Measurements from ENCODE around the gene LRRC46. TPM values are rescaled to one million over a fixed set of nuclear protein-coding genes. Genes with fewer than 3 reads are reported as not detected.

The LRRC46 gene
- total RNA-seq, 2 donors from 2014 or later: 0.73 to 0.82 TPM

DNA sequence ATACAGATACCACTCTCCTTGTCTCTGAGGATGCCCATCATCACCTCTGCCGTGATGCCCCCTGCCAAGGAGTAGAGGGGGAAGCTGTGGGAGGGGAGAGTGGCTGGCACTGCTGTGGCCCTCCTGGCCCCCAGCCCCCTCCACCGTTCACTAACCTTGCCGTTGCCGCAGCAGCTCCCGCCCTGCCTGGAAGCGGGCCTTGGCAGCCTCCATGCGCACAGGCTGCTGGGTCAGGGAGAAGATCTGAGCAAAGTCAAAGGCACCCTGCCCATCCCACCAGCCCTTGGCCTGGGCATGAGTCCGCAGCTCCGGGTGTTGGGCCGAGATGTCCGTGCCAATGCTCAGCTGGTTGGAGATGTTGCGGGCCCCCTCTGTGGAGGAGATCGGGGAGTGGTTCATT is 7.2 kb downstream of the LRRC46 start:
- Mint-ChIP-seq H3K4me1 (peaks cover 14% of the 10 kb centered on the region), H3K9me3 (no peaks in the 10 kb centered on the region), H3K27ac (no peak overlapping the region), H3K4me3 (no peak overlapping the region), H3K36me3 (ENCODE audit: low read depth) (peaks cover 3% of the 10 kb centered on the region), H3K27me3 (ENCODE audit: insufficient read depth) (peaks cover 4% of the 10 kb centered on the region)
- no peak for DNase-seq
- Histone ChIP-seq H3K36me3 (ENCODE audit: control insufficient read depth, insufficient read depth, low read length) (no peaks in the 10 kb centered on the region), H3K4me3 (ENCODE audit: low read length) (no peak overlapping the region), H3K9ac (ENCODE audit: extremely low read depth, low read length, poor library complexity, severe bottlenecking) (no peak overlapping the region), H3K9me3 (ENCODE audit: control insufficient read depth, low read length) (no peaks in the 10 kb centered on the region), H3K27me3 (ENCODE audit: control insufficient read depth, insufficient read depth, low read length, poor library complexity, severe bottlenecking) (no peaks in the 10 kb centered on the region), H3K27ac (ENCODE audit: low read depth, low read length) (no peak overlapping the region), H3K4me1 (ENCODE audit: control insufficient read depth, insufficient read depth, low read length) (peaks cover 9% of the 10 kb centered on the region)
- WGBS, 2 experiments (ENCODE audit: insufficient coverage in 1 of 2, insufficient read length in 1 of 2): 94 to 97% methylated on average over 5 to 13 of the region's 13 CpGs
- TF ChIP-seq, protein P1, sequence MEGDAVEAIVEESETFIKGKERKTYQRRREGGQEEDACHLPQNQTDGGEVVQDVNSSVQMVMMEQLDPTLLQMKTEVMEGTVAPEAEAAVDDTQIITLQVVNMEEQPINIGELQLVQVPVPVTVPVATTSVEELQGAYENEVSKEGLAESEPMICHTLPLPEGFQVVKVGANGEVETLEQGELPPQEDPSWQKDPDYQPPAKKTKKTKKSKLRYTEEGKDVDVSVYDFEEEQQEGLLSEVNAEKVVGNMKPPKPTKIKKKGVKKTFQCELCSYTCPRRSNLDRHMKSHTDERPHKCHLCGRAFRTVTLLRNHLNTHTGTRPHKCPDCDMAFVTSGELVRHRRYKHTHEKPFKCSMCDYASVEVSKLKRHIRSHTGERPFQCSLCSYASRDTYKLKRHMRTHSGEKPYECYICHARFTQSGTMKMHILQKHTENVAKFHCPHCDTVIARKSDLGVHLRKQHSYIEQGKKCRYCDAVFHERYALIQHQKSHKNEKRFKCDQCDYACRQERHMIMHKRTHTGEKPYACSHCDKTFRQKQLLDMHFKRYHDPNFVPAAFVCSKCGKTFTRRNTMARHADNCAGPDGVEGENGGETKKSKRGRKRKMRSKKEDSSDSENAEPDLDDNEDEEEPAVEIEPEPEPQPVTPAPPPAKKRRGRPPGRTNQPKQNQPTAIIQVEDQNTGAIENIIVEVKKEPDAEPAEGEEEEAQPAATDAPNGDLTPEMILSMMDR (conservative IDR thresholded peaks at IDR 0.05): no peak

DNA sequence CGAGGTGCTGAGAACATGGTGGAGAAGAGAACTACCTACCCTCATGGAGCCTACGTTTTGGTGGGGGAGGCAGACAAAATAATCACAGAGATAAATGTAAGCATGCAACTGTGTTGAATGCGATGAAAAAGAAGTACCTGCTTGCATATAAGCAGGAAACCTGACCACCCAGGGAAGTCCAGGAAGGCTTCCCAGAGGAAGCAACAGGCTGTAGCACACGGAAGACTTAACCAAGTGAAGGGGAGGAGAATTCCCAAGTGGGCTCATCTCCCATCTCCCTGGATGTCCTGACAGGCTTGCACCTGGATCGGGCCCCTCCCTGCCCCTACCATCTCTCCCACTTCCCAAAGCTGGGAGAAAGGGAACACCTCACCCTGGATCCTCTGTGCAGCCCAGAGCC is 7.6 kb downstream of the LRRC46 start:
- H3K9ac ChIP-seq (ENCODE audit: extremely low read depth, low read length, poor library complexity, severe bottlenecking): no peak overlapping the region
- no peak for DNase-seq
- TF ChIP-seq, protein P1 (conservative IDR thresholded peaks at IDR 0.05): no peak
- Mint-ChIP-seq H3K4me3 (peak overlapping the region; percentile 85), H3K9me3 (no peaks in the 10 kb centered on the region), H3K36me3 (ENCODE audit: low read depth) (peaks cover 3% of the 10 kb centered on the region), H3K4me1 (peaks cover 14% of the 10 kb centered on the region), H3K27me3 (ENCODE audit: insufficient read depth) (peaks cover 2% of the 10 kb centered on the region), H3K27ac (no peak overlapping the region)
- H3K9me3 ChIP-seq (ENCODE audit: control insufficient read depth, low read length): no peaks in the 10 kb centered on the region
- H3K27me3 ChIP-seq (ENCODE audit: control insufficient read depth, insufficient read depth, low read length, poor library complexity, severe bottlenecking): no peaks in the 10 kb centered on the region
- H3K36me3 ChIP-seq (ENCODE audit: control insufficient read depth, insufficient read depth, low read length): no peaks in the 10 kb centered on the region
- H3K4me1 ChIP-seq (ENCODE audit: control insufficient read depth, insufficient read depth, low read length): peaks cover 14% of the 10 kb centered on the region
- WGBS, 2 experiments (ENCODE audit: insufficient coverage in 1 of 2, insufficient read length in 1 of 2): 86 to 100% methylated on average over 1 to 5 of the region's 5 CpGs
- no peak overlapping the region for H3K4me3 ChIP-seq (ENCODE audit: low read length)
- no peak overlapping the region for H3K27ac ChIP-seq (ENCODE audit: low read depth, low read length)

DNA sequence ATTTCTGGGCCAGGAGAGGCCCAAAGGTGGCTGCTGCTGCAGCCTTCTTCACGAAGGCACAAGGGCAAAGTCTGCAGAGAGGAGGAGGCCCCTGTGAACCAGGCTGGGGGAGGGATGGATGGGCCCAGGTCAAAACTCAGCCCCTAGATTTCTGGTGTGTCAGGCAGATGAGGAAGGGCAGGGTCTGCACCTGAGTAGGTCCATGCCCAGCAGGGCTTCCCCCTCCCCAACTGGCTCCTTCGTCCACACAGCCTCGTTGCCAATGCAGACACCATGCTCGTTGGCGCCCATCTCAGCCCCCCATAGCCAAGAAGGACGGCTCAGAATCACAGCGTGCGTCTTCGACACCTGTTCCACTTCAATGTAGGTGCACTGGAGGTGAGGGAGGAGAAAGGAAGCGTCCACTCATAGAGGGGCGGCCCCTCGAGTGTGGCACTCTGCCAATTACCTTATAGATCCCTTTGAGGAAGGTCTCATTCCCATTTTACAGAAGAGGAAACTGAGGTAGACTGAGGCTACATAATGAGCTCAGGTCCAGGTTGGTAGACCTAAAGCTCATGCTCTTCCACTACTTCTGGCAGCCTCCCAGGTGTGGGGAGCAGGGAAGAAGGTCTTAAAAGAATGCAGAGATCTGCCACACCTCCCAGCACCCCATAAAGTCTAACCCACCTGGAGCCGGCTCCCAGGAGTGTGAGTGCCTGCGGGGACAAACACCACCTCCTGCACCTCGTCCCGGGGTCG is 8.7 kb downstream of the LRRC46 start:
- Mint-ChIP-seq H3K4me1 (peaks cover 14% of the 10 kb centered on the region), H3K27ac (peak overlapping the region; percentile 72), H3K9me3 (no peaks in the 10 kb centered on the region), H3K36me3 (ENCODE audit: low read depth) (peaks cover 3% of the 10 kb centered on the region), H3K27me3 (ENCODE audit: insufficient read depth) (peaks cover 13% of the 10 kb centered on the region), H3K4me3 (peak overlapping the region; percentile 85)
- H3K4me1 ChIP-seq (ENCODE audit: control insufficient read depth, insufficient read depth, low read length): peaks cover 17% of the 10 kb centered on the region
- 66 to 70% methylated on average over 11 to 17 of the region's 17 CpGs for WGBS, 2 experiments (ENCODE audit: insufficient coverage in 1 of 2, insufficient read length in 1 of 2)
- peak overlapping the region; percentile 62 for H3K9ac ChIP-seq (ENCODE audit: extremely low read depth, low read length, poor library complexity, severe bottlenecking)
- peaks cover 2% of the 10 kb centered on the region for H3K27me3 ChIP-seq (ENCODE audit: control insufficient read depth, insufficient read depth, low read length, poor library complexity, severe bottlenecking)
- no peak overlapping the region for H3K27ac ChIP-seq (ENCODE audit: low read depth, low read length)
- no peak for DNase-seq
- H3K9me3 ChIP-seq (ENCODE audit: control insufficient read depth, low read length): no peaks in the 10 kb centered on the region
- TF ChIP-seq, protein P1 (conservative IDR thresholded peaks at IDR 0.05): no peak
- H3K36me3 ChIP-seq (ENCODE audit: control insufficient read depth, insufficient read depth, low read length): no peaks in the 10 kb centered on the region
- H3K4me3 ChIP-seq (ENCODE audit: low read length): peak overlapping the region; percentile 90
